GM12801 (cell line): ENCODE results near the gene DELE1.

ENCODE experiments used
- TF ChIP-seq, protein P1 (sequence below): IDR thresholded peaks from one replicate; pipeline ENCODE4 v1.5.1; 2011; ENCODE audit warnings: control low read depth; ENCODE audit not compliant: insufficient read length; ENCODE audit errors: extremely low read depth

The DELE1 gene

DNA sequence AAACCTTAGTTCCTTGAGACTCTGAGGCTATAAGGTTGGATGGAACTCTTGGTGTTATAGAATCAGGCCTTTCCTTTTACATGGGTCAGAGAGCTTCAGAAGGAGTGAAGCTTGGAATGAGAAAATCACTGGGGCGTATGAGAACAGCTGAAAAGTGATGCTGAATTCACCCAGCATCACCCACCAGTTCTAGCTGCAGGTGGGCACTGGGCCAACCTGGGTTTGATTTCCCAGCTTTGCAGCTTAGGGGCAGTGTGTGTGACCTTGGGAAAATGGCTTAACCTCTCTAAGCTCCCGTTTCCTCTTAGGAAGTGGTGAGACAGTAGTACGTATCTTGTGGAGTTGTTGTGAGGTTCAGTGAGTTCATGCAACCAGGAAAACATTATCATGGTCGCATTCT lies 23.6 kb downstream of the DELE1 start:
- TF ChIP-seq, protein P1, sequence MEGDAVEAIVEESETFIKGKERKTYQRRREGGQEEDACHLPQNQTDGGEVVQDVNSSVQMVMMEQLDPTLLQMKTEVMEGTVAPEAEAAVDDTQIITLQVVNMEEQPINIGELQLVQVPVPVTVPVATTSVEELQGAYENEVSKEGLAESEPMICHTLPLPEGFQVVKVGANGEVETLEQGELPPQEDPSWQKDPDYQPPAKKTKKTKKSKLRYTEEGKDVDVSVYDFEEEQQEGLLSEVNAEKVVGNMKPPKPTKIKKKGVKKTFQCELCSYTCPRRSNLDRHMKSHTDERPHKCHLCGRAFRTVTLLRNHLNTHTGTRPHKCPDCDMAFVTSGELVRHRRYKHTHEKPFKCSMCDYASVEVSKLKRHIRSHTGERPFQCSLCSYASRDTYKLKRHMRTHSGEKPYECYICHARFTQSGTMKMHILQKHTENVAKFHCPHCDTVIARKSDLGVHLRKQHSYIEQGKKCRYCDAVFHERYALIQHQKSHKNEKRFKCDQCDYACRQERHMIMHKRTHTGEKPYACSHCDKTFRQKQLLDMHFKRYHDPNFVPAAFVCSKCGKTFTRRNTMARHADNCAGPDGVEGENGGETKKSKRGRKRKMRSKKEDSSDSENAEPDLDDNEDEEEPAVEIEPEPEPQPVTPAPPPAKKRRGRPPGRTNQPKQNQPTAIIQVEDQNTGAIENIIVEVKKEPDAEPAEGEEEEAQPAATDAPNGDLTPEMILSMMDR = no peak

DNA sequence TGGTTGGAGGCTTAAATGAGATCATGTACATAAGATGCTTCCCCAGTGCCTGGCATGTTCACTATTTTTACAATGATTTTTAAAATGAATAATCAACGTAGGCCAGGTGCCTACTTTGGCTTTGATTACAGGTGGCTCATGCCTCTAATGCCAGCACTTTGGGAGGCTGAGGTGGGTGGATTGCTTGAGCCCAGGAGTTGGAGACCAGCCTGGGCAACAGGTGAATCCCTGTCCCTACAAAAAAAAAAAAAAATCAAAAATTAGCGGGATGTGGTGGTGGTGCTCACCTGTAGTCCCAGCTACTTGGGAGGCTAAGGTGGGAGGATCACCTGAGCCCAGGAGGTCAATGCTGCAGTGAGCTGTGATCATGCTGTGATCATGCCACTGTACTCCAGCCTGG lies 25.1 kb downstream of the DELE1 start:
- TF ChIP-seq, protein P1 = no peak

DNA sequence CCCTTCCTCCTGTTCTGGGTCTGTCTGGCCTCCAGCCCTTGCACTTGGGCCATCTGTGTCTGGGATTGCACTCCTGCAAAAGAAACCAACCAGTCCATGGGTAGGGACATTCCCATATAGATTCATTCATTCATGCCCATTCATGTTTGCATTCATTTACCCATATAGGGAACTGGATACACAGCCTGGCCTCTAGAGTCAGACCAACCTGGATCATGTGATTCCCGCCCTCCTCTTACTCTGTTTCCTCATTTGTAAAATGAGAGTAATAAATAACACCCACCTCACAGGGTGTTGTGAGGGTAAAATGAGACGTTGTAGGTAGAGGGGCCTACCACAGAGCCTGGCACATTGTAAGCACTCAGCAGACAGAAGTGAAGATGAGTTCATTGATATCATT lies 25.8 kb downstream of the DELE1 start:
- TF ChIP-seq, protein P1 = no peak

DNA sequence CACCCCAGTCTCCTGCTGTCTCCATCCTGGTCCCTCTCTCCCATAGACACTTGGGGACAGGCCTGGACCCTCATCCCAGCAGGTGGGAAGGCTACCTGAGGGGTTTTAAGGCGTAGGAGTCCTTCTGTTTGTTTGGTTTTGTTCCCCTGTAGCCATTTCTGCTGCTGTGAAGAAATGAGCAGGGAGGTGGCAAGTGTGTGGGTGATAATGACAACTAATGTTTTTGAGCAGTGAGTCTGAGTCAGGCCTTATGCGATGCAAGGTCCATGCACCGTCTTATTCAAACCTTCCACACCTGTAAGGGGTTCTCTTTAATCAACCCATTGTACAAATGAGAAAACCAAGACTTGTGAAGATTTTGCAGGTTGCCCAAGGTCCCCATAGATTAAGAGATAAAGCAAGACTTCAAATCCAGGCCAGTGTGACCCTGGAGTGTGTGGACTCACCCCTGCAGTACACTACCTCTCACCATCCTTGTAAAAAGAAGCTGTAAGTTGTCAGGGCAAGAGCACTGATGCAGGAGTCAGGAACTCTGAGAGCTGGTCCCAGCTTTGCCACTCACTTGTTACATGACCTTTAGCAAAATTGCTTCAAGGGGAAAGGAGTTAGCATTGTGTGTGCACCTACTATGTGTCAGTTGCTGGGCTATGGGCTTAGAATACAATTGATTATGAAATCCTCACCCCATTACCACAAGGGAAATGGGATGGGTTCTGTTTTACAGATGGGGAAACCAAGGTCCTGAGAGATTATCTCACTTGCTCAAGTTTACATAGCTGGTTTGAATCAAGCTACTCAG lies 26.7 kb downstream of the DELE1 start:
- TF ChIP-seq, protein P1 = no peak

DNA sequence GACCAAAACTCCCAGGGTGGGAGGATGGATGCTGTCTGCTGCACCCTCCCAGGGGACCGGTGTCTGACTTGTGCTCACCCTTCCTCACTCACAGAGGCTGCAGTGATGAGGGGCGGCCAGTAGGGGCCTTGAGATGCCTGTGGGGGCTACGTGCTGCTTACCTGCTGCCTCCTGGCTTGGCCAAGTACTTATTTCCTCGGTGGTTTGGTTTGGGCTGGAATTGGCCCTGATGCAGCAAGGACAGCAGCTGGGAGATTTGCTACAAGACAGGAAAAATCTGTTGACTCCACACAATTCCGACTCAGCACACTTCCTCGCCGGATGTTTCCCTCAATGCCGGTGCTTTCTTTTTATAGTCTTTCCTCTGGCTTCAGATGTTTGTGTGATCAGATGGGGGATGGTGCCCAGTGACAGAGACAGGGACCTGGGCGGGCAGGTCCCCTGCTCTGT lies 27.7 kb downstream of the DELE1 start:
- TF ChIP-seq, protein P1 = no peak

DNA sequence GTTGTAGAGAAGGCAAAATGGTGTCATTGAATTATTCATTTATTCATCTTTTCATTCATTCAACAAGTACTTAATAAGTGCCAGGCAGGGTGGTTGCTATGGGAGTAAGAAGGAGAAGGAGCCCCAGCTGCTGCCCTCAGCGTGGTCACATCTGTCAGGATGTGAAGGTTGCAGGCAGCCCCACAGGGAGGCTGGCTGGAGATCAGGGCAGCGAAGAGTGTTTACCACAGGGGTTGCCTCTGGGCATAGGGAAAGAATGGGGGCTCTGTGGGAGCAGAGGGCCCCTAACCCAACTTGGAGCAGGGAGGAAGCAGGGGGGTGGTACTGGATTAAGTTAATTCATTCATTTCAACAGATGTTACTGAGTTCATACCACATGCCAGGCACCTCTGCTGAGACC lies 28.3 kb downstream of the DELE1 start:
- TF ChIP-seq, protein P1 = no peak

DNA sequence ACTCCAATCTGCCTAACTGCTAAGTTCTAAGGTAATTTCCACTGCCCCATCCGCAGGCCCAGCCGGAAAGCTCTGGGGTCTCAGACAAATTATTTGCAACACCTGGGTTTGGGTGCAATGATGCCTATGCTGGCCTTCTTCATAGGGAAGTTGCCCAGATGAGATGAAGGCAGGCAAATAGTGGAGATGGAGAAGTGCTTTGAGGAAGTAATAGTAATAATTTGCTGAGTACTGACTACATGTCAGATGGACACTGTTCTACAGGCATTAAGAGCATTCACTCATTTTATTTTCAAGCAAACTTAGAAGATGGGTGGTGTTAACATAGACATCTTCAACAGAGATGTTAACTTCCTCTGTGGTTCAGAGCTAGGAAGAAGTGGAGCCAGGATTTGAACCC lies 30.5 kb downstream of the DELE1 start:
- TF ChIP-seq, protein P1 = no peak
